ENCODE data around the gene APOA1. TPM values are rescaled to one million over a fixed set of nuclear protein-coding genes. Genes with fewer than 3 reads are reported as not detected.

The APOA1 gene
- polyA plus RNA-seq, 1 of the 3 experiments (the other 2 are of a cell fraction): 0.20 TPM

GRCh38 chr11:116873381-116873780, 36.0 kb upstream of the APOA1 start:
- 98% methylated on average over 9 of the region's 11 CpGs for WGBS (ENCODE audit: low lambda C conversion rate)
- ChIA-PET POLR2A (no interaction called here), CTCF (interaction anchor here (1.9 to 2.9 kb wide), 3 partner anchors 82 to 232 kb away, joined by 5 to 10 read pairs (median 9); partner anchors contain the start of gene APOA5)

More at GRCh38 chr11:116873381-116873780, 36.0 kb upstream of the APOA1 start:
- no peak overlapping the region for H3K4me2 ChIP-seq
- no peaks in the 10 kb centered on the region for H3K27me3 ChIP-seq (ENCODE audit: insufficient read depth)
- no peak overlapping the region for H2AFZ ChIP-seq (ENCODE audit: low read depth)
- peaks cover 6% of the 10 kb centered on the region for H3F3A ChIP-seq (replicated peaks; ENCODE audit: insufficient read depth)
- no peaks in the 10 kb centered on the region for H3K9me2 ChIP-seq
- DNase-seq: no peak
- H3K9me3 ChIP-seq: no peaks in the 10 kb centered on the region
- H3K79me2 ChIP-seq (ENCODE audit: insufficient read depth): no peaks in the 10 kb centered on the region
- H4K20me1 ChIP-seq (ENCODE audit: insufficient read depth): no peaks in the 10 kb centered on the region
- H3K27ac ChIP-seq (ENCODE audit: low read depth in 2 of 2, low read length in 1 of 2): no peak overlapping the region
- peaks cover 17 to 45% of the 10 kb centered on the region in 2 experiments for H3K36me3 ChIP-seq (replicated peaks in 1 of 2; ENCODE audit: control insufficient read depth in 1 of 2, insufficient read depth in 2 of 2, low read length in 1 of 2)
- H3K4me3 ChIP-seq (ENCODE audit: low read depth in 2 of 2, low read length in 1 of 2): no peak overlapping the region
- peaks cover 3 to 7% of the 10 kb centered on the region in 2 experiments for H3K4me1 ChIP-seq (ENCODE audit: control insufficient read depth in 1 of 2, insufficient read depth in 2 of 2, low read depth in 1 of 2, low read length in 1 of 2)
- no peak for TF ChIP-seq POLR2AphosphoS5 (IDR thresholded peaks at IDR 0.05; ENCODE audit: low read depth, low read length)
- TF ChIP-seq EP300 (IDR thresholded peaks at IDR 0.05; ENCODE audit: borderline replicate concordance in 1 of 2, low read depth in 1 of 2, low read length in 1 of 2): no peak
- TF ChIP-seq TAF1 (IDR thresholded peaks at IDR 0.05; ENCODE audit: borderline replicate concordance, low read depth, low read length): no peak
- TF ChIP-seq FOSL2 (IDR thresholded peaks at IDR 0.05; ENCODE audit: borderline replicate concordance, low read depth): no peak
- TF ChIP-seq, protein P1, sequence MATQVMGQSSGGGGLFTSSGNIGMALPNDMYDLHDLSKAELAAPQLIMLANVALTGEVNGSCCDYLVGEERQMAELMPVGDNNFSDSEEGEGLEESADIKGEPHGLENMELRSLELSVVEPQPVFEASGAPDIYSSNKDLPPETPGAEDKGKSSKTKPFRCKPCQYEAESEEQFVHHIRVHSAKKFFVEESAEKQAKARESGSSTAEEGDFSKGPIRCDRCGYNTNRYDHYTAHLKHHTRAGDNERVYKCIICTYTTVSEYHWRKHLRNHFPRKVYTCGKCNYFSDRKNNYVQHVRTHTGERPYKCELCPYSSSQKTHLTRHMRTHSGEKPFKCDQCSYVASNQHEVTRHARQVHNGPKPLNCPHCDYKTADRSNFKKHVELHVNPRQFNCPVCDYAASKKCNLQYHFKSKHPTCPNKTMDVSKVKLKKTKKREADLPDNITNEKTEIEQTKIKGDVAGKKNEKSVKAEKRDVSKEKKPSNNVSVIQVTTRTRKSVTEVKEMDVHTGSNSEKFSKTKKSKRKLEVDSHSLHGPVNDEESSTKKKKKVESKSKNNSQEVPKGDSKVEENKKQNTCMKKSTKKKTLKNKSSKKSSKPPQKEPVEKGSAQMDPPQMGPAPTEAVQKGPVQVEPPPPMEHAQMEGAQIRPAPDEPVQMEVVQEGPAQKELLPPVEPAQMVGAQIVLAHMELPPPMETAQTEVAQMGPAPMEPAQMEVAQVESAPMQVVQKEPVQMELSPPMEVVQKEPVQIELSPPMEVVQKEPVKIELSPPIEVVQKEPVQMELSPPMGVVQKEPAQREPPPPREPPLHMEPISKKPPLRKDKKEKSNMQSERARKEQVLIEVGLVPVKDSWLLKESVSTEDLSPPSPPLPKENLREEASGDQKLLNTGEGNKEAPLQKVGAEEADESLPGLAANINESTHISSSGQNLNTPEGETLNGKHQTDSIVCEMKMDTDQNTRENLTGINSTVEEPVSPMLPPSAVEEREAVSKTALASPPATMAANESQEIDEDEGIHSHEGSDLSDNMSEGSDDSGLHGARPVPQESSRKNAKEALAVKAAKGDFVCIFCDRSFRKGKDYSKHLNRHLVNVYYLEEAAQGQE (IDR thresholded peaks at IDR 0.05; ENCODE audit: low read depth, low read length): no peak
- TF ChIP-seq JUND (IDR thresholded peaks at IDR 0.05): no peak
- TF ChIP-seq FOXJ3 (CRISPR knock-in tag; IDR thresholded peaks at IDR 0.05): no peak
- no peak for TF ChIP-seq TCF12 (IDR thresholded peaks at IDR 0.05)
- TF ChIP-seq RXRA (IDR thresholded peaks at IDR 0.05; ENCODE audit: borderline replicate concordance, low read depth): no peak
- no peak for TF ChIP-seq TEAD4 (IDR thresholded peaks at IDR 0.05; ENCODE audit: borderline replicate concordance, insufficient read depth)
- no peak for TF ChIP-seq CTCF (IDR thresholded peaks at IDR 0.05)
- no peak for TF ChIP-seq ELF1 (IDR thresholded peaks at IDR 0.05)
- TF ChIP-seq PBX3 (IDR thresholded peaks at IDR 0.05): no peak
- no peak for TF ChIP-seq YY1 (IDR thresholded peaks at IDR 0.05; ENCODE audit: low read depth)
- TF ChIP-seq MEF2A (IDR thresholded peaks at IDR 0.05; ENCODE audit: borderline replicate concordance, low read depth): no peak
- TF ChIP-seq, protein P2, sequence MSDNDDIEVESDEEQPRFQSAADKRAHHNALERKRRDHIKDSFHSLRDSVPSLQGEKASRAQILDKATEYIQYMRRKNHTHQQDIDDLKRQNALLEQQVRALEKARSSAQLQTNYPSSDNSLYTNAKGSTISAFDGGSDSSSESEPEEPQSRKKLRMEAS (IDR thresholded peaks at IDR 0.05; ENCODE audit: low read depth): no peak
- TF ChIP-seq, protein P3, sequence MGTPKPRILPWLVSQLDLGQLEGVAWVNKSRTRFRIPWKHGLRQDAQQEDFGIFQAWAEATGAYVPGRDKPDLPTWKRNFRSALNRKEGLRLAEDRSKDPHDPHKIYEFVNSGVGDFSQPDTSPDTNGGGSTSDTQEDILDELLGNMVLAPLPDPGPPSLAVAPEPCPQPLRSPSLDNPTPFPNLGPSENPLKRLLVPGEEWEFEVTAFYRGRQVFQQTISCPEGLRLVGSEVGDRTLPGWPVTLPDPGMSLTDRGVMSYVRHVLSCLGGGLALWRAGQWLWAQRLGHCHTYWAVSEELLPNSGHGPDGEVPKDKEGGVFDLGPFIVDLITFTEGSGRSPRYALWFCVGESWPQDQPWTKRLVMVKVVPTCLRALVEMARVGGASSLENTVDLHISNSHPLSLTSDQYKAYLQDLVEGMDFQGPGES (IDR thresholded peaks at IDR 0.05; ENCODE audit: low read depth, low read length): no peak
- TF ChIP-seq SIN3A (IDR thresholded peaks at IDR 0.05; ENCODE audit: borderline replicate concordance, low read depth, low read length): no peak
- TF ChIP-seq MXI1 (IDR thresholded peaks at IDR 0.05; ENCODE audit: low read depth, low read length): no peak
- TF ChIP-seq GATA2 (CRISPR knock-in tag; IDR thresholded peaks at IDR 0.05): no peak
- H3K9ac ChIP-seq: no peak overlapping the region
